GM12801 (cell line): Measurements from ENCODE around the gene FAM174B.

Experiments
- TF ChIP-seq, protein P1 (sequence below): IDR thresholded peaks from one replicate; pipeline ENCODE4 v1.5.1; 2011; ENCODE audit warnings: control low read depth; ENCODE audit not compliant: insufficient read length; ENCODE audit errors: extremely low read depth

FAM174B gene

GRCh38 chr15:92670621-92671020 is 15.0 kb upstream of the FAM174B start:
- TF ChIP-seq, protein P1, sequence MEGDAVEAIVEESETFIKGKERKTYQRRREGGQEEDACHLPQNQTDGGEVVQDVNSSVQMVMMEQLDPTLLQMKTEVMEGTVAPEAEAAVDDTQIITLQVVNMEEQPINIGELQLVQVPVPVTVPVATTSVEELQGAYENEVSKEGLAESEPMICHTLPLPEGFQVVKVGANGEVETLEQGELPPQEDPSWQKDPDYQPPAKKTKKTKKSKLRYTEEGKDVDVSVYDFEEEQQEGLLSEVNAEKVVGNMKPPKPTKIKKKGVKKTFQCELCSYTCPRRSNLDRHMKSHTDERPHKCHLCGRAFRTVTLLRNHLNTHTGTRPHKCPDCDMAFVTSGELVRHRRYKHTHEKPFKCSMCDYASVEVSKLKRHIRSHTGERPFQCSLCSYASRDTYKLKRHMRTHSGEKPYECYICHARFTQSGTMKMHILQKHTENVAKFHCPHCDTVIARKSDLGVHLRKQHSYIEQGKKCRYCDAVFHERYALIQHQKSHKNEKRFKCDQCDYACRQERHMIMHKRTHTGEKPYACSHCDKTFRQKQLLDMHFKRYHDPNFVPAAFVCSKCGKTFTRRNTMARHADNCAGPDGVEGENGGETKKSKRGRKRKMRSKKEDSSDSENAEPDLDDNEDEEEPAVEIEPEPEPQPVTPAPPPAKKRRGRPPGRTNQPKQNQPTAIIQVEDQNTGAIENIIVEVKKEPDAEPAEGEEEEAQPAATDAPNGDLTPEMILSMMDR: no peak

GRCh38 chr15:92669432-92669831 is 13.9 kb upstream of the FAM174B start:
- TF ChIP-seq, protein P1: no peak

GRCh38 chr15:92668620-92669019 is 13.0 kb upstream of the FAM174B start:
- TF ChIP-seq, protein P1: no peak

DNA sequence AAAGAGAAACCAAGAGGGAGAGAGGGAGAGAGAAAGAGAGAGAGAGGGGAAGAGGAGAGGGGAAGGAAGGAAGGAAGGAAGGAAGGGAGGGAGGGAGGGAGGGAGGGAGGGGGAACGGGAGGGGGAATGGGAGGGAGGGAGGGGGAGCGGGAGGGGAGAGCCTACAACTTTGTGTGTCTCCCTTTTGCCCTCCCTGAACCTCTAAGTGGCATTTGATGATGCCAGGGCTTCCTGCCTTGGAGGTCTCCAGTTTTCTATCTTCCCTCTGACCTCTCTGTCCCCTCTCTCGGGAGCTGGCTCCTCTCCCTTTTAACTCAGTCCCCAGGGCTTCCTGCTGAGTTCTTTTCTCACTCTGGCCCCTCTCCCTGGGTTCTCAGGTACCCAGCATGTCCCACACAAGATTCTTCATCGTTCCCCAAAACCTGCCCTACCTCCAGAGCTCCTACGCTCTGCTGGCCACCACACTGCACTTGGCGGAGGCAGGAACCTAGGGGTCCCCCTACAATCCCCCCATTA is 12.5 kb upstream of the FAM174B start:
- TF ChIP-seq, protein P1: no peak

- TF ChIP-seq, protein P1: no peak
Observed at GRCh38 chr15:92667287-92667904, 11.8 kb upstream of the FAM174B start.

- TF ChIP-seq, protein P1: no peak
Observed at GRCh38 chr15:92666780-92667179, 11.2 kb upstream of the FAM174B start.

GRCh38 chr15:92665100-92665555 is 9.6 kb upstream of the FAM174B start:
- TF ChIP-seq, protein P1: no peak
